Kidney (tissue), 14 donors: ENCODE measurements around the gene VWA3A. TPM values are rescaled to one million over a fixed set of nuclear protein-coding genes. Genes with fewer than 3 reads are reported as not detected.

ENCODE experiments used
- DNase-seq, 5 donors: peaks; one replicate each; pipeline ENCODE4 v3.0.0-alpha.2; 2013 to 2020
- FAIRE-seq: peaks from 2 replicates; lab custom pipeline; 2012; peaks lifted over from hg19 to GRCh38; lab: Jason Lieb, UNC
- H3K27ac ChIP-seq, 2 donors: one replicate each; pipeline ENCODE4 v1.7.0; 2013; ENCODE audit warnings: low read depth in 2 of 2, low read length in 2 of 2, inconsistent platforms in 1 of 2
- H3K27me3 ChIP-seq: one replicate; pipeline ENCODE4 v1.7.1; 2013; ENCODE audit warnings: low read length, inconsistent platforms; ENCODE audit not compliant: control insufficient read depth, insufficient read depth
- H3K36me3 ChIP-seq, 3 donors: one replicate each; pipeline versions ENCODE4 v1.7.0 to v1.7.1; 2013; ENCODE audit warnings: low read length in 3 of 3, control low read depth in 1 of 3, inconsistent platforms in 1 of 3; ENCODE audit not compliant: insufficient read depth in 3 of 3, control insufficient read depth in 2 of 3
- H3K4me1 ChIP-seq, 3 donors: one replicate each; pipeline versions ENCODE4 v1.7.0 to v1.7.1; 2013; ENCODE audit warnings: low read length in 3 of 3, inconsistent platforms in 1 of 3, low read depth in 1 of 3; ENCODE audit not compliant: control insufficient read depth in 2 of 3, insufficient read depth in 2 of 3
- H3K4me3 ChIP-seq, 3 donors: one replicate each; pipeline versions ENCODE4 v1.7.0 to v1.8.1; 2013; ENCODE audit warnings: low read length in 3 of 3, control low read depth in 1 of 3, inconsistent platforms in 1 of 3
- H3K9ac ChIP-seq, 3 donors: one replicate each; pipeline versions ENCODE4 v1.7.0 to v1.7.1; 2013; ENCODE audit warnings: low read length in 3 of 3, control low read depth in 1 of 3, inconsistent platforms in 1 of 3
- H3K9me3 ChIP-seq, 3 donors: one replicate each; pipeline versions ENCODE4 v1.7.0 to v1.7.1; 2013; ENCODE audit warnings: low read length in 3 of 3, control low read depth in 1 of 3, inconsistent platforms in 1 of 3; ENCODE audit not compliant: control insufficient read depth in 2 of 3, insufficient read depth in 1 of 3
- CTCF ChIP-seq: IDR thresholded peaks from 3 replicates; pipeline ENCODE4 v1.5.1; 2012; ENCODE audit warnings: mild to moderate bottlenecking, moderate library complexity, borderline replicate concordance; ENCODE audit not compliant: insufficient read depth; ENCODE audit errors: extremely low read depth
- intact Hi-C: fragments of 100-400 bp; cut with DNase I; formaldehyde crosslinking; loops from one replicate; pipeline ENCODE4 v1.11.1; 2022
- polyA plus RNA-seq: library from polyadenylated mRNA; stranded (reverse); fragments of 350-450 nt; fragmentation: Illumina TruSeq; extraction: RNeasy Lipid Tissue Mini Kit (QIAGEN cat#74804); gene quantifications from one replicate; pipeline ENCODE4 v1.2.3, GENCODE V29; 2014; ENCODE audit warnings: low read depth, low replicate concordance; ENCODE audit not compliant: insufficient read depth
- total RNA-seq: library from RNA; stranded (reverse); fragmentation: NEBNext Ultra II Directional; extraction: Animal tissue kit (Norgen Biotek cat#: 25700); gene quantifications from one replicate; pipeline ENCODE4 v1.2.1, GENCODE V29; 2021
- donor health status: control.
- donor health status: control.
- donor health status: control.
- donor health status: control.
- donor health status: control.
- donor health status: DM: yes; HTN: yes; CAD: no.
- donor health status: Normal renal cell carcinoma (clear cell type).

The VWA3A gene
- total and polyA plus RNA-seq, 2 donors from 2014 or later: 0.13 to 0.76 TPM

DNA sequence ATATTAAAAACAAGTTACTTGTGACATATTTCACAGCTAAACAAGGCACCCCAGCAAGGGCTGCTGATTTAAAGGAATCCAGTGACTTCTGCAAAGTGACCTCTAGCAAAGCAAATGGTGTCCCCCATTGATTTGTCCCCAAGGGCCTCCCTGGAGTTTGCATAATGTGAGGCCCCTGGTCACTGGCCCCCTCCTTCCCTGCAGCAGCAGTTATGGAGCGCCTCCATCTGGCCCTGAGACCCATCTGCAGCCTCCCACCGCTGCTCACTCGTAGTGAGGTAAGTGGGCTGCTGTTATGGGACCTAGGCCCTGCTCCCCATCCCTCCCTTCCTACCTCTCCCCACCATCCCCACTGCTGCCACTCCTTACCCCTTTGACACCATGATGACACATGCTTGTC, 94.2 kb downstream of the VWA3A start:
- no peaks in the 10 kb centered on the region for H3K27me3 ChIP-seq
- H3K36me3 ChIP-seq: no peaks in the 10 kb centered on the region
- H3K9me3 ChIP-seq: no peaks in the 10 kb centered on the region
- no peak overlapping the region for H3K27ac ChIP-seq
- H3K9ac ChIP-seq: no peak overlapping the region
- DNase-seq (no peak), FAIRE-seq (no peak)
- no peak overlapping the region for H3K4me3 ChIP-seq
- TF ChIP-seq CTCF: no peak
- H3K4me1 ChIP-seq: peaks cover 0 to 16% (median 4%) of the 10 kb centered on the region in 3 donors
- intact Hi-C loops: loop anchor here (5.0 kb wide), 1 partner anchor 184 kb away; the partner anchor contains the start of gene PDZD9

GRCh38 chr16:22188267-22188594, 95.9 kb downstream of the VWA3A start:
- Histone ChIP-seq H3K27me3 (no peaks in the 10 kb centered on the region), H3K9ac (no peak overlapping the region), H3K36me3 (no peaks in the 10 kb centered on the region), H3K9me3 (no peaks in the 10 kb centered on the region), H3K4me3 (no peak overlapping the region), H3K27ac (no peak overlapping the region), H3K4me1 (peaks cover 0 to 26% (median 8%) of the 10 kb centered on the region in 3 donors)
- intact Hi-C loops: loop anchor here (5.0 kb wide), 1 partner anchor 186 kb away; the partner anchor contains the start of gene PDZD9
- DNase-seq (no peak), FAIRE-seq (no peak)
- TF ChIP-seq CTCF: no peak

GRCh38 chr16:22188595-22189442, 96.5 kb downstream of the VWA3A start:
- Histone ChIP-seq H3K9ac (peak overlapping the region in 2 of 3 donors; percentile 12 to 19), H3K9me3 (no peaks in the 10 kb centered on the region), H3K36me3 (no peaks in the 10 kb centered on the region), H3K27ac (peak overlapping the region in 1 of 2 donors; percentile 99), H3K4me1 (peaks cover 0 to 26% (median 8%) of the 10 kb centered on the region in 3 donors), H3K4me3 (no peak overlapping the region), H3K27me3 (no peaks in the 10 kb centered on the region)
- FAIRE-seq: peak; percentile 30
- peak; percentile 72 to 91 (median 83) for DNase-seq
- peak; percentile 88 for TF ChIP-seq CTCF
- intact Hi-C loops: loop anchor here (5.0 kb wide), 1 partner anchor 187 kb away; the partner anchor contains the start of gene PDZD9
